Measurements from ENCODE around the gene SLCO4A1.

The SLCO4A1 gene

DNA sequence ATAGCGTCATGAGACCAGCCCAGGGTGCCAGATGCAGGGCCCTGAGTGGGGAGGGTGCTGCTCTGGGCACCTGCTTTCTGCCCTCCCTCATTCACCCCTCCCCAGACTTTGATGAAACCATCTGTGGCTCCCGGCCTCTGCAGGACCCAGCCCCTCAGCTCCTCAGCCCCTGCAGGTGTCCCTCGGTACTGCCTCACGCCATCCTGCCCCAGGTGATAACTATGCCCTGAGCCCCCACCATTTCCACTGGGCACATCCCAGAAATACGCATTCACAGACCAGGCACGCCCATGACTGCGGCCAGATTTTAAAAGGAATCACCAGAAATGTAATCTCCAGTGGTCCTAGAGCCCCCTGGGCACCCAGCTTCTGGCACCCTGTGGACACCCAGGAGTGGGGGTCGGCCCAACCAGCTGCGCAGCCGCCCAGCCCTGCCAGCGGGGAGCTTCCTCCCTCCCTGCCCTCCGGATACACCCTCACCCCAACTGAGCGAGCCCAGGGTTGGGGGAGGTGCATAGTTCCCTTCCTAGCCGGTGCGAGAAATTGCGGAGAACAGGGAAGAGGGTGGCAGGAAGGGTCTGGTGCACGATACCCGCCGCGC lies 65.7 kb downstream of the SLCO4A1 start:
- Histone ChIP-seq H3K27me3 (ENCODE audit: control insufficient read depth in 3 of 3, insufficient read depth in 3 of 3, low read depth in 1 of 3, low read length in 3 of 3) (peaks cover 18 to 94% (median 37%) of the 10 kb centered on the region in 3 experiments), H3K4me2 (ENCODE audit: insufficient read depth, low read length, poor library complexity, severe bottlenecking) (peak overlapping the region; percentile 73), H3K27ac (replicated peaks; ENCODE audit: low read length) (no peak overlapping the region), H3K14ac (ENCODE audit: low read length) (no peak overlapping the region), H4K91ac (ENCODE audit: low read depth, low read length, poor library complexity) (no peak overlapping the region), H2AFZ (ENCODE audit: low read length) (no peak overlapping the region), H3K9me3 (replicated peaks in 1 of 2; ENCODE audit: control insufficient read depth in 2 of 2, insufficient read depth in 1 of 2, low read depth in 1 of 2, low read length in 2 of 2) (peaks cover 0 to 8% of the 10 kb centered on the region in 2 donors), H3K18ac (ENCODE audit: low read length) (peak overlapping the region; percentile 92), H3K79me1 (ENCODE audit: low read depth, low read length) (no peaks in the 10 kb centered on the region), H2BK15ac (ENCODE audit: low read length) (no peak overlapping the region), H3K4ac (ENCODE audit: low read length) (no peak overlapping the region), H2BK12ac (ENCODE audit: low read length) (no peak overlapping the region), H3K36me3 (replicated peaks in 1 of 2; ENCODE audit: control insufficient read depth in 2 of 2, insufficient read depth in 2 of 2, low read length in 2 of 2) (no peaks in the 10 kb centered on the region), H2BK120ac (ENCODE audit: low read depth, low read length) (no peak overlapping the region), H3K23ac (ENCODE audit: low read depth, low read length, poor library complexity) (peak overlapping the region; percentile 94), H2BK5ac (ENCODE audit: low read length) (no peak overlapping the region), H2AK5ac (ENCODE audit: low read depth, low read length) (peak overlapping the region; percentile 69), H3K4me3 (ENCODE audit: low read length in 2 of 2) (peak overlapping the region in 1 of 2 donors; percentile 2), H4K8ac (ENCODE audit: low read depth, low read length) (no peak overlapping the region), H3K4me1 (ENCODE audit: control insufficient read depth in 2 of 2, insufficient read depth in 1 of 2, low read depth in 1 of 2, low read length in 2 of 2) (peaks cover 0 to 7% of the 10 kb centered on the region in 2 donors), H3K9ac (ENCODE audit: low read depth, low read length, poor library complexity) (no peak overlapping the region)
- no peak for DNase-seq (ENCODE audit: low spot score)
- no CpG with 5 or more reads among the region's 20 CpGs for WGBS, 2 donors (ENCODE audit: extremely low coverage in 2 of 2, insufficient read length in 2 of 2, insufficient replicate concordance in 1 of 2)

DNA sequence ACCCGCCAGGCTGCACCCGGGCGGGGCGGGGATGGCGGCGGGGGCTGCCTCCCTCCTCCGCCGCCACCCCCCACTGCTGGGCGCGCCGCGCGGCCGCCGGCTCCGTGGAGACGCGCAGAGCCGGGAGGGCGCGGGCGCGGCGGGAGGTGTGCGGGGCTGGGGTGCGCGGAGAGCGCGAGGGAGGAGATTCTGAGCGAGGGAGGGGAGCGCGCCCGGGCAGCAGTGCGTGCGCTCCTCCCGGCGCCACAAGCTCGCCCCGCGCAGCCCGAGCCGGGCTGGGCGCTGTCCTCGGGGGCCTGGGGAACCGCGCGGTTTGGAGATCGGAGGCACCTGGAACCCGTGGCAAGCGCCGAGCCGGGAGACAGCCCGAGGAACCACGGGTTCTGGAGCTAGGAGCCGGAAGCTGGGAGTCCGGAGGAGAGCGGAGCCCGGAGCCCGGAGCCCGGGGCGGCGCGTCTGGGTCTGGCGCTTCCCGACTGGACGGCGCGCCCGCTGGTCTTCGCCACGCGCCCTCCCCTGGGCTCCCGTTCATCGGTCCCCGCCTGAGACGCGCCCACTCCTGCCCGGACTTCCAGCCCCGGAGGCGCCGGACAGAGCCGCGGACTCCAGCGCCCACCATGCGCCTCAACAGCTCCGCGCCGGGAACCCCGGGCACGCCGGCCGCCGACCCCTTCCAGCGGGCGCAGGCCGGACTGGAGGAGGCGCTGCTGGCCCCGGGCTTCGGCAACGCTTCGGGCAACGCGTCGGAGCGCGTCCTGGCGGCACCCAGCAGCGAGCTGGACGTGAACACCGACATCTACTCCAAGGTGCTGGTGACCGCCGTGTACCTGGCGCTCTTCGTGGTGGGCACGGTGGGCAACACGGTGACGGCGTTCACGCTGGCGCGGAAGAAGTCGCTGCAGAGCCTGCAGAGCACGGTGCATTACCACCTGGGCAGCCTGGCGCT lies 66.6 kb downstream of the SLCO4A1 start, which contains the start of gene NTSR1:
NTSR1 (plus strand) TSS at position 246 of the 946 bp plus-strand sequence; CDS start at position 618, 372 bp downstream.
- Histone ChIP-seq H3K4me3 (ENCODE audit: low read length in 2 of 2) (peak within 1 kb of the TSS in 1 of 2 donors; percentile 53), H3K9me3 (replicated peaks in 1 of 2; ENCODE audit: control insufficient read depth in 2 of 2, insufficient read depth in 1 of 2, low read depth in 1 of 2, low read length in 2 of 2) (peaks cover 0 to 8% of the 10 kb centered on the region in 2 donors), H2BK12ac (ENCODE audit: low read length) (peak within 1 kb of the TSS; percentile 75), H3K79me1 (ENCODE audit: low read depth, low read length) (no peaks in the 10 kb centered on the region), H3K18ac (ENCODE audit: low read length) (peak within 1 kb of the TSS; percentile 92), H2BK5ac (ENCODE audit: low read length) (no peak within 1 kb of the TSS), H4K91ac (ENCODE audit: low read depth, low read length, poor library complexity) (no peak within 1 kb of the TSS), H2AK5ac (ENCODE audit: low read depth, low read length) (peak within 1 kb of the TSS; percentile 69), H2AFZ (ENCODE audit: low read length) (no peak within 1 kb of the TSS), H2BK120ac (ENCODE audit: low read depth, low read length) (peak within 1 kb of the TSS; percentile 17), H3K9ac (ENCODE audit: low read depth, low read length, poor library complexity) (no peak within 1 kb of the TSS), H3K27ac (replicated peaks; ENCODE audit: low read length) (no peak within 1 kb of the TSS), H4K8ac (ENCODE audit: low read depth, low read length) (peak within 1 kb of the TSS; percentile 72), H3K14ac (ENCODE audit: low read length) (peak within 1 kb of the TSS; percentile 75), H3K4me2 (ENCODE audit: insufficient read depth, low read length, poor library complexity, severe bottlenecking) (peak within 1 kb of the TSS; percentile 73), H2BK15ac (ENCODE audit: low read length) (peak within 1 kb of the TSS; percentile 67), H3K27me3 (ENCODE audit: control insufficient read depth in 3 of 3, insufficient read depth in 3 of 3, low read depth in 1 of 3, low read length in 3 of 3) (peaks cover 18 to 91% (median 37%) of the 10 kb centered on the region in 3 experiments), H3K23ac (ENCODE audit: low read depth, low read length, poor library complexity) (peak within 1 kb of the TSS; percentile 94), H3K36me3 (replicated peaks in 1 of 2; ENCODE audit: control insufficient read depth in 2 of 2, insufficient read depth in 2 of 2, low read length in 2 of 2) (no peaks in the 10 kb centered on the region), H3K4ac (ENCODE audit: low read length) (peak within 1 kb of the TSS; percentile 53), H3K4me1 (ENCODE audit: control insufficient read depth in 2 of 2, insufficient read depth in 1 of 2, low read depth in 1 of 2, low read length in 2 of 2) (peaks cover 0 to 7% of the 10 kb centered on the region in 2 donors)
- no CpG with 5 or more reads among the region's 124 CpGs for WGBS, 2 donors (ENCODE audit: extremely low coverage in 2 of 2, insufficient read length in 2 of 2, insufficient replicate concordance in 1 of 2)
- no peak for DNase-seq (ENCODE audit: low spot score)

DNA sequence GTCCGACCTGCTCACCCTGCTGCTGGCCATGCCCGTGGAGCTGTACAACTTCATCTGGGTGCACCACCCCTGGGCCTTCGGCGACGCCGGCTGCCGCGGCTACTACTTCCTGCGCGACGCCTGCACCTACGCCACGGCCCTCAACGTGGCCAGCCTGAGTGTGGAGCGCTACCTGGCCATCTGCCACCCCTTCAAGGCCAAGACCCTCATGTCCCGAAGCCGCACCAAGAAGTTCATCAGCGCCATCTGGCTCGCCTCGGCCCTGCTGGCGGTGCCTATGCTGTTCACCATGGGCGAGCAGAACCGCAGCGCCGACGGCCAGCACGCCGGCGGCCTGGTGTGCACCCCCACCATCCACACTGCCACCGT lies 67.2 kb downstream of the SLCO4A1 start:
- DNase-seq (ENCODE audit: low spot score) = no peak
- H2BK15ac ChIP-seq (ENCODE audit: low read length) = peak overlapping the region; percentile 67
- H3K4ac ChIP-seq (ENCODE audit: low read length) = peak overlapping the region; percentile 53
- peak overlapping the region; percentile 40 for H2AK5ac ChIP-seq (ENCODE audit: low read depth, low read length)
- peaks cover 0 to 7% of the 10 kb centered on the region in 2 donors for H3K4me1 ChIP-seq (ENCODE audit: control insufficient read depth in 2 of 2, insufficient read depth in 1 of 2, low read depth in 1 of 2, low read length in 2 of 2)
- H3K79me1 ChIP-seq (ENCODE audit: low read depth, low read length) = no peaks in the 10 kb centered on the region
- H3K9ac ChIP-seq (ENCODE audit: low read depth, low read length, poor library complexity) = no peak overlapping the region
- H3K14ac ChIP-seq (ENCODE audit: low read length) = peak overlapping the region; percentile 75
- no peaks in the 10 kb centered on the region for H3K36me3 ChIP-seq (replicated peaks in 1 of 2; ENCODE audit: control insufficient read depth in 2 of 2, insufficient read depth in 2 of 2, low read length in 2 of 2)
- H2BK12ac ChIP-seq (ENCODE audit: low read length) = peak overlapping the region; percentile 75
- H3K23ac ChIP-seq (ENCODE audit: low read depth, low read length, poor library complexity) = peak overlapping the region; percentile 93
- peak overlapping the region; percentile 70 for H3K18ac ChIP-seq (ENCODE audit: low read length)
- H4K8ac ChIP-seq (ENCODE audit: low read depth, low read length) = no peak overlapping the region
- WGBS, 2 donors (ENCODE audit: extremely low coverage in 2 of 2, insufficient read length in 2 of 2, insufficient replicate concordance in 1 of 2) = no CpG with 5 or more reads among the region's 30 CpGs
- H3K9me3 ChIP-seq (replicated peaks in 1 of 2; ENCODE audit: control insufficient read depth in 2 of 2, insufficient read depth in 1 of 2, low read depth in 1 of 2, low read length in 2 of 2) = peaks cover 0 to 8% of the 10 kb centered on the region in 2 donors
- H2BK120ac ChIP-seq (ENCODE audit: low read depth, low read length) = peak overlapping the region; percentile 17
- H3K27ac ChIP-seq (replicated peaks; ENCODE audit: low read length) = no peak overlapping the region
- H4K91ac ChIP-seq (ENCODE audit: low read depth, low read length, poor library complexity) = no peak overlapping the region
- H3K27me3 ChIP-seq (ENCODE audit: control insufficient read depth in 3 of 3, insufficient read depth in 3 of 3, low read depth in 1 of 3, low read length in 3 of 3) = peaks cover 18 to 90% (median 37%) of the 10 kb centered on the region in 3 experiments
- H2AFZ ChIP-seq (ENCODE audit: low read length) = no peak overlapping the region
- no peak overlapping the region for H3K4me3 ChIP-seq (ENCODE audit: low read length in 2 of 2)
- no peak overlapping the region for H3K4me2 ChIP-seq (ENCODE audit: insufficient read depth, low read length, poor library complexity, severe bottlenecking)
- no peak overlapping the region for H2BK5ac ChIP-seq (ENCODE audit: low read length)
